Panc1 (cell line): ENCODE data around the gene NAGA. TPM values are rescaled to one million over a fixed set of nuclear protein-coding genes. Genes with fewer than 3 reads are reported as not detected.
"Not testable (repeated sequence)": the region's sequence is repeated elsewhere in the genome, so short reads cannot be mapped to it uniquely, and the experiment has no call there.

Experiments
- ATAC-seq: fragments of 200-7000 bp; cut with Tn5 transposase; 2 replicates; pipeline ENCODE4 v1.9.1; 2020; ENCODE audit warnings: mild to moderate bottlenecking, moderate library complexity
- BruUV-seq: library from RNA; stranded (reverse); fragments of 400-500 nt; replicated peaks from 2 replicates; lab custom pipeline; 2021; lab: Mats Ljungman, UMichigan
- CTCF ChIA-PET: fragments of 300-600 bp; sonication (Branson Sonifier 250); formaldehyde crosslinking; loops from one replicate; lab custom pipeline; 2022; ENCODE audit warnings: antibody characterized with exemption; lab: Charles Lee
- POLR2A ChIA-PET: fragments of 300-600 bp; sonication (Branson Sonifier 250); formaldehyde crosslinking; loops from one replicate; lab custom pipeline; 2022; ENCODE audit warnings: antibody characterized with exemption; lab: Charles Lee
- DNase-seq: peaks from one replicate; pipeline ENCODE4 v3.0.0-alpha.2; 2010; ENCODE audit warnings: low read depth, low spot score
- H3K27ac ChIP-seq: 2 replicates; pipeline ENCODE4 v1.5.1; 2011; ENCODE audit warnings: mild to moderate bottlenecking, low read length, inconsistent platforms
- H3K27me3 ChIP-seq: fragments of 200-500 bp; sonication (Bioruptor generic); 2 replicates; pipeline ENCODE4 v1.6.0; 2014; ENCODE audit warnings: low read length, inconsistent platforms; ENCODE audit not compliant: control insufficient read depth, insufficient read depth
- H3K36me3 ChIP-seq: fragments of 200-500 bp; sonication (Bioruptor generic); 2 replicates; pipeline ENCODE4 v1.5.1; 2014; ENCODE audit warnings: inconsistent platforms, mild to moderate bottlenecking, low read length, moderate library complexity; ENCODE audit not compliant: control insufficient read depth, insufficient read depth
- H3K4me1 ChIP-seq: 2 replicates; pipeline ENCODE4 v1.5.1; 2011; ENCODE audit warnings: inconsistent platforms, mild to moderate bottlenecking, low read length, moderate library complexity; ENCODE audit not compliant: control insufficient read depth, insufficient read depth
- H3K4me3 ChIP-seq, 2 experiments: 2 replicates each; pipeline ENCODE4 v1.5.1; 2011 to 2012; ENCODE audit warnings: low read depth in 2 of 2, low read length in 2 of 2, mild to moderate bottlenecking in 2 of 2, inconsistent platforms in 1 of 2, moderate library complexity in 1 of 2
- H3K9me3 ChIP-seq: fragments of 200-500 bp; sonication (Bioruptor generic); 2 replicates; pipeline ENCODE4 v1.5.1; 2014; ENCODE audit warnings: low read depth, mild to moderate bottlenecking, inconsistent platforms, low read length, moderate library complexity; ENCODE audit not compliant: control insufficient read depth, insufficient read depth
- CTCF ChIP-seq: fragments of 450-650 bp; IDR thresholded peaks from 2 replicates; pipeline ENCODE4 v1.5.1; 2017; ENCODE audit warnings: mild to moderate bottlenecking
- POLR2AphosphoS5 ChIP-seq: IDR thresholded peaks from 2 replicates; pipeline ENCODE4 v1.6.1; 2012; ENCODE audit warnings: mild to moderate bottlenecking, low read depth, low read length, moderate library complexity
- REST ChIP-seq, 2 experiments: IDR thresholded peaks; 2 replicates each; pipeline ENCODE4 v1.6.1; 2011 to 2012; ENCODE audit warnings: low read depth in 2 of 2, control low read depth in 1 of 2, low read length in 1 of 2, mild to moderate bottlenecking in 1 of 2, moderate library complexity in 1 of 2; ENCODE audit not compliant: insufficient read depth in 1 of 2
- SIN3A ChIP-seq: IDR thresholded peaks from 2 replicates; pipeline ENCODE4 v1.6.1; 2012; ENCODE audit warnings: low read depth, mild to moderate bottlenecking, low read length, moderate library complexity, borderline replicate concordance; ENCODE audit not compliant: insufficient read depth
- TCF7L2 ChIP-seq: IDR thresholded peaks from 2 replicates; pipeline ENCODE4 v1.6.1; 2011; ENCODE audit warnings: mild to moderate bottlenecking, low read depth, low read length, inconsistent platforms
- in situ Hi-C: cut with HindIII; loops from 2 replicates; pipeline ENCODE4 v1.10.0; 2016; ENCODE audit warnings: low sequenced_read_pairs, low pct_unique_long_range_greater_than_20kb
- intact Hi-C: fragments of 100-400 bp; cut with micrococcal nuclease; formaldehyde crosslinking; loops from one replicate; pipeline ENCODE4 v1.10.0; 2022; ENCODE audit not compliant: unreplicated experiment
- total RNA-seq: library from RNA; stranded (reverse); gene quantifications from one replicate; pipeline ENCODE4 v1.2.1, GENCODE V29; 2021; ENCODE audit not compliant: unreplicated experiment

NAGA gene
- total RNA-seq, 1 experiment from 2014 or later, result 24.2 TPM

DNA sequence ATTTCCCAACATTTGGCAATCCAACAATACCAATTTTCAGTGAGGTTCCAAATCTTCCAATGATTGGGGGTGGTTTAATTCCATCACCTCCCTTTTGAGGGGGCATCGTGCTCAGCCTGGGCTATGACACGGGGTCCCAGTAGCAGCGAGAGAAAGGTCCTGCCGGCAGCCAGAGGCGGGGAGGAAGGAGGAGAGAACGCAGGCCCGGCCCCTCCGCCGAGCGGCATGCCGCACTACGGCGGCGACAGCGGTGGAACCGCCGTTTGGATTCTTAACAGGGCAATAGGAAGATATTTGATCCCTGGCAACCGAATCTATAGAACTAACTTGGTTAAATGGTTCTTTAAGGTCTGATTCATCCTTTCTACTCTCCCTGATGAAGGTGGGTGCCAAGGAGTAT, 38.2 kb upstream of the NAGA start:
- ATAC-seq, result no peak
- in situ Hi-C loops, result no loop called here
- BruUV-seq, result no TSS peak

DNA sequence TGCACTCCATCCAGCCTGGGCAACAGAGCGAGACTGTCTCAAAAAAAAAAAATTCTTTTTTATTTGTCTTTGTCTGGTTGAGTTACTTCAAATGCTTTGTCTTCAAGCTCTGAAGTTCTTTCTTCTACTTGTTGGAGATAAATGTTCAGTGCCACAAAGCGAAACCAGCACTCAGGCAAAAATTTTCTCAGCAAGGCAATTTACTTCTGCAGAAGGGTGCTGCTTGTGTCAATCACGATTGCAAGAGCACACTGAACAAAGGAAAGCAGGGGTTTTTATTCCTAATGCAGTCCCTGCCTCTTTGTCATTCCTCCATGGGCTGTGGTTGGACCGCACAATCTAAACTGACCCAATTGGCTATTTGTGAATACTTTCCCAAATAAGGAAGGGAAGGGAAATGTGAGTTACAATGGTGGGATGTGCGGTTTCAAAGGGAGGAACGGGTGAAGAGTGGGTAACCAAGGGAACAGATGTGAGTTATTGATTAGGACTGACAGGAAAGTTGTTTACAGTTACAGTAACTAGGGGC, 33.8 kb upstream of the NAGA start:
- DNase-seq, H3K27me3 ChIP-seq, CTCF ChIA-PET, H3K36me3 ChIP-seq, intact Hi-C loops, ATAC-seq, H3K4me3 ChIP-seq, BruUV-seq, H3K4me1 ChIP-seq, in situ Hi-C loops, H3K9me3 ChIP-seq, H3K27ac ChIP-seq: not testable (repeated sequence)
- POLR2A ChIA-PET, result interaction anchor here (0.5 kb wide), 1 partner anchor 10 kb away, joined by 4 read pairs; no protein-coding TSS in a partner anchor

More for the DNA sequence above, 38.2 kb upstream of the NAGA start:
- intact Hi-C loops, result no loop called here
- Histone ChIP-seq H3K4me3 (no peak overlapping the region), H3K27ac (no peak overlapping the region), H3K9me3 (no peaks in the 10 kb centered on the region; the same call in 1 of the 2 replicates), H3K4me1 (no peaks in the 10 kb centered on the region), H3K36me3 (no peaks in the 10 kb centered on the region), H3K27me3 (no peaks in the 10 kb centered on the region)
- no peak for DNase-seq
- POLR2A ChIA-PET, result no interaction called here
- TF ChIP-seq SIN3A (no peak), POLR2AphosphoS5 (no peak), TCF7L2 (no peak), CTCF (no peak), REST (IDR thresholded peaks at IDR 0.05; ENCODE audit: insufficient read depth in 1 of 2, low read depth in 2 of 2, low read length in 1 of 2) (no peak)
- CTCF ChIA-PET, result no interaction called here

- Histone ChIP-seq H3K4me1 (no peaks in the 10 kb centered on the region), H3K36me3 (no peaks in the 10 kb centered on the region), H3K27me3 (no peaks in the 10 kb centered on the region), H3K4me3 (no peak overlapping the region), H3K27ac (no peak overlapping the region), H3K9me3 (no peaks in the 10 kb centered on the region; the same call in 1 of the 2 replicates)
- intact Hi-C loops (no loop called here), in situ Hi-C loops (no loop called here)
- TF ChIP-seq SIN3A (no peak), CTCF (no peak), REST (IDR thresholded peaks at IDR 0.05; ENCODE audit: insufficient read depth in 1 of 2, low read depth in 2 of 2, low read length in 1 of 2) (no peak), POLR2AphosphoS5 (no peak), TCF7L2 (no peak)
- CTCF ChIA-PET, result no interaction called here
- POLR2A ChIA-PET, result no interaction called here
- no TSS peak for BruUV-seq
- DNase-seq (no peak), ATAC-seq (no peak)
Measured at GRCh38 chr22:42101199-42101598, 30.6 kb upstream of the NAGA start.
